ENCODE results near the gene NHP2. TPM values are rescaled to one million over a fixed set of nuclear protein-coding genes. Genes with fewer than 3 reads are reported as not detected.

NHP2 gene
- total and polyA plus RNA-seq, 2 experiments from 2014 or later: 435 to 455 TPM

DNA sequence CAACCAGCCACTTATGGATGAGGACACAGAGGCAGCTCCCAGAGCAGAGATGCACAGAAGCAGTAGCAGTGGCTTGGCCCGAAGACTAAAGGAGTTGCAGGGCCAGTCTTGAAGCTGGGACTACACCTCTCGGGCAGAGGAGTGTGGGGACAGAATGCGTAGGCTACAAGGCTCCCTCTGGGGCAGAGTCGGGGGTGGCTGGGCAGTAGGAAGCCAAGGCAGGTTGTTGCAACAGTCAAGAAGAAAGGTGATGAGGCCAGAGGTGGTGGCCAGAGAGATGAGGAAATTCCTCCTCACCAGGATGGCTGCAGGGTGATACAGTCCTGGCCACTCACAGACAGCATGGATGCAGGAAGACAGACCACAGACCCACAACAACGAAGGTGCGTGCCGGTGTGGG, 45.2 kb downstream of the NHP2 start:
- H3K79me2 ChIP-seq (replicated peaks; ENCODE audit: insufficient read depth): peaks cover 11% of the 10 kb centered on the region
- H3F3A ChIP-seq (replicated peaks; ENCODE audit: low read depth): peaks cover 7% of the 10 kb centered on the region
- H3K27ac ChIP-seq (ENCODE audit: low read depth): no peak overlapping the region
- Mint-ChIP-seq H3K27me3 (ENCODE audit: insufficient read depth, low read depth, poor library complexity) (peaks cover 12% of the 10 kb centered on the region), H3K27ac (no peak overlapping the region; the same call in 1 of the 2 replicates), H3K4me1 (peaks cover 18% of the 10 kb centered on the region), H3K36me3 (ENCODE audit: low read depth) (peaks cover 5% of the 10 kb centered on the region; the same call in 2 of the 3 replicates), H3K4me3 (no peak overlapping the region), H3K9me3 (peaks cover 12% of the 10 kb centered on the region)
- no peaks in the 10 kb centered on the region for H3K36me3 ChIP-seq (ENCODE audit: insufficient read depth)
- H3K4me2 ChIP-seq: no peak overlapping the region
- TF ChIP-seq NANOG (IDR thresholded peaks at IDR 0.05; ENCODE audit: borderline replicate concordance): no peak
- TF ChIP-seq POLR2AphosphoS5 (IDR thresholded peaks at IDR 0.05; ENCODE audit: low read depth): no peak
- no peak for TF ChIP-seq ZNF331 (CRISPR knock-in tag; IDR thresholded peaks at IDR 0.05; ENCODE audit: low read depth)
- no peak for TF ChIP-seq ETS1 (IDR thresholded peaks at IDR 0.05)
- no peak for TF ChIP-seq JUNB (IDR thresholded peaks at IDR 0.05; ENCODE audit: unreplicated experiment)
- no peak for TF ChIP-seq CTCF (conservative IDR thresholded peaks at IDR 0.05; ENCODE audit: low read depth in 2 of 2)
- ATAC-seq (no peak), DNase-seq (ENCODE audit: low spot score) (no peak)
- no peaks in the 10 kb centered on the region for H3K27me3 ChIP-seq (ENCODE audit: insufficient read depth)
- no peaks in the 10 kb centered on the region for H3K9me2 ChIP-seq (ENCODE audit: insufficient read depth)
- H4K20me1 ChIP-seq (replicated peaks; ENCODE audit: insufficient read depth): no peaks in the 10 kb centered on the region
- peaks cover 12% of the 10 kb centered on the region; the same call in 1 of the 2 replicates for H3K4me1 ChIP-seq (ENCODE audit: insufficient read depth)
- peak overlapping the region; percentile 92 for H2AFZ ChIP-seq
- no peak overlapping the region for H3K4me3 ChIP-seq

- H3K27ac Mint-ChIP-seq: no peak overlapping the region; the same call in 1 of the 2 replicates
- TF ChIP-seq EZH2phosphoT487 (IDR thresholded peaks at IDR 0.05; ENCODE audit: unreplicated experiment) (no peak), NANOG (IDR thresholded peaks at IDR 0.05; ENCODE audit: borderline replicate concordance) (no peak), CTCF (conservative IDR thresholded peaks at IDR 0.05; ENCODE audit: low read depth in 2 of 2) (peak in 1 of 2 experiments; percentile 9; a peak in 1 of 4 replicates)
- H3F3A ChIP-seq (replicated peaks; ENCODE audit: low read depth): peaks cover 7% of the 10 kb centered on the region
- H3K27me3 ChIP-seq (ENCODE audit: insufficient read depth): no peaks in the 10 kb centered on the region
- no peaks in the 10 kb centered on the region for H3K36me3 ChIP-seq (ENCODE audit: insufficient read depth)
- DNase-seq (ENCODE audit: low spot score): peak; percentile 50
- peaks cover 12% of the 10 kb centered on the region; the same call in 1 of the 2 replicates for H3K4me1 ChIP-seq (ENCODE audit: insufficient read depth)
- H3K36me3 Mint-ChIP-seq (ENCODE audit: low read depth): peaks cover 3% of the 10 kb centered on the region; the same call in 2 of the 3 replicates
- peaks cover 16% of the 10 kb centered on the region for H3K4me1 Mint-ChIP-seq
- no peak overlapping the region for H3K4me3 Mint-ChIP-seq
- H4K20me1 ChIP-seq (replicated peaks; ENCODE audit: insufficient read depth): no peaks in the 10 kb centered on the region
- H3K79me2 ChIP-seq (replicated peaks; ENCODE audit: insufficient read depth): peaks cover 9% of the 10 kb centered on the region
- no peak overlapping the region for H3K4me2 ChIP-seq
- ATAC-seq: peak; percentile 65
- no peaks in the 10 kb centered on the region for H3K9me2 ChIP-seq (ENCODE audit: insufficient read depth)
- H3K27me3 Mint-ChIP-seq (ENCODE audit: insufficient read depth, low read depth, poor library complexity): peaks cover 15% of the 10 kb centered on the region
- H2AFZ ChIP-seq: peak overlapping the region; percentile 92
- peaks cover 10% of the 10 kb centered on the region for H3K9me3 Mint-ChIP-seq
- H3K4me3 ChIP-seq: no peak overlapping the region
- H3K27ac ChIP-seq (ENCODE audit: low read depth): no peak overlapping the region
These were observed 45.9 kb downstream of the NHP2 start for GRCh38 chr5:178107756-178108310.
